Cerebellar cortex (tissue), 1 donor: Measurements from ENCODE around the gene KIAA0753.
A peak's percentile ranks its signal among the peaks of the same experiment; 100 is the strongest.

ENCODE experiments used
- DNase-seq: peaks from one replicate; pipeline ENCODE4 v3.0.0-alpha.2; 2015; ENCODE audit warnings: low spot score

The KIAA0753 gene

DNA sequence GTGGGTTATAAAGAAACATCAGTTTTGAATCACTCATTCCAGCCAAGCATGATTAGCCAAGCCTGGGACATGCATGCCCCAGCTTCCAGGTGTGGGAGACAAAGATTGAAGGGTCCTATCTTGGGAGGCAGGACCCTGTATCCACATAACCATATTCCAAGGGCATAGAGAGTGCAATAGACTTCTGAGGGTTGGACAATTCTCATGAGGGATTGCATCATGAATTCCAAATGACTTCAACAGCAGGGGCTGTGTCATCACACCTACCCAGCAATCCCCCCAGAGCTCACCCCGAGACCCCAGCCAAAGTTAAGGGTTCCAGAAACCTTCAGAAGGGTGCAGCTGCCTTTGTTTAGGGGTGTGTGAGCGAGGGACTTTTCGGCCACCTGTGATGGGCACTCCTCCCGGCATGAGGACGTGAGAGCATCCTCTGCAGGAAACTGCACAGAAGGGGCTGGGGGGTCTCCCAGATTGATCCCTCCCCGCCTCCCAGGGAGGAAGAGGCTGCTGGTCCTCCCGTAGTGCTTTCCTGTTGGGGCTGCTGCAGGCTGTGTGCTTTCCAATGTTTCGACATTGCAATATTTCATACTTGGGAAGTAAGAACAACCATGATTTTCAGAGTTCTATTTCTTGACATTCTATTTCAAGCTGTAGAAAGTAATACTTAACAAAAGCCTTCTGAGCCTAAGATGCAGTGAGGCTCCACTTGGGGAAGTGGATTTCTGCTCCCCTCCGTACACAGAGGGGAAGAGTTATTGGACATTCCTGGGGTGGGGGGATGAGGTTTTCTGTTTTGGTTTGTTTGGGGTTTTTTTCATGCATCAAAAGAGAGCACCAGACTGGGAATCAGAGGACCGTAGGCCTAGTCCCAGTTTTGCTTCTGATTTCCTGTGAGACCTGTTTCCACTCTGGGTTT is 70.9 kb downstream of the KIAA0753 start:
- DNase-seq, result no peak

DNA sequence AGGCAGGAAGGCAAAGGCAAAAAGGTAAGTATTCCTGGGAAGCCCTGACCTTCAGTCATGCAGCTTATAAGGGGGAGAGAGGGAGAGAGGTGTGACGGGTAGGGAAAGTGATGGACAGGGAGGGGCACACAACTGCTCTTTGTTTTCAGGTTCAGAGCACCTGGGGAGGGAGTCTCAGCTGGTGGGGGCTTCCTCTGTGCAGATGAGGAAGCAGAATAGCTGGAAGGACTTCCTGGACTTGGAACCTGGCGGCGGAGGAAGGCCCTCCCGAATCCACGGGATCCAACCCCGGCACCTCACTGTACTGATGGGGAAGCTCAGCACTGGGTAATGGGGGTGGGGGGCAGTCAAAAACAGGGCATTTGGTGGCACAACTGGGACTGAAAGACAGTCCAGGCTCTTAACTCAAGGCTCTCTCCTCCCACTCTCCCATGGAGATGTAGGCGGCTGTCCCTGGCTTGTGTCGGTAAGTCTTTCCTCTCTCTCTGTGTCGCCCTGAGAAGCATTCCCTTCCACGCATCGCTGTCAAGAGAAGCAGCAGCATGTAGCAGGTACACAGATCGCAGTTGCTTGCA is 72.2 kb downstream of the KIAA0753 start:
- no peak for DNase-seq

DNA sequence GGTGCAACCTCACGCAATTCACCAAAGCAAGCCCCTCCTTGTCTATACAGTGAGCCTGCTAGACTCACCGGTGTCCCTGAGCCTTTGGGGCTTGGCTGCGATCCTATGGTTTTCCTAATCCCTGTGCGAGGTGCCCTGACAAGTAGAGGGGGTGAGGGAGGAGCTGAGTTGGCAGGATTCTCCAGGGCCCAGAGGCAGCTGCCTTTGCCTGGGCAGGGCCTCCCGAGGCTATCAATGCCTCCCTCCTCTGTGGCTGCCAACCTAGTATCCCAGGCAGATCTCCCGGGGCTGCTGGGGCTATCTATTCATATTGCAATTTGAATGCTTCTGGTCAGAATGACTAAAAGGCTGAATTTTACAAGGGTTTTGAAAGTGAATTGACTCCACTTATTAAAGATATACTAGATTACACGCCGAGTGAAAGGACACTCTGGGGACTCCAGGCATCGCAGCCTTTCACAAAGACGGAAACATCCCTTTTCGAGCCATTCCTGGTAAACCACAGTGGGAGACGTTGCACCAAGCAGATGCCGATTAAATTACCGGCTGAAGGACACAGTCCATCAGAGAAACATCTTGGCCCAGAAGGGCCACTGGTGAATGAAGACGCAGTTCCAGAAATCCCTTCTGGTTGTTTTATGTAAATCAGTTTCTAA is 72.9 kb downstream of the KIAA0753 start:
- DNase-seq, result no peak

DNA sequence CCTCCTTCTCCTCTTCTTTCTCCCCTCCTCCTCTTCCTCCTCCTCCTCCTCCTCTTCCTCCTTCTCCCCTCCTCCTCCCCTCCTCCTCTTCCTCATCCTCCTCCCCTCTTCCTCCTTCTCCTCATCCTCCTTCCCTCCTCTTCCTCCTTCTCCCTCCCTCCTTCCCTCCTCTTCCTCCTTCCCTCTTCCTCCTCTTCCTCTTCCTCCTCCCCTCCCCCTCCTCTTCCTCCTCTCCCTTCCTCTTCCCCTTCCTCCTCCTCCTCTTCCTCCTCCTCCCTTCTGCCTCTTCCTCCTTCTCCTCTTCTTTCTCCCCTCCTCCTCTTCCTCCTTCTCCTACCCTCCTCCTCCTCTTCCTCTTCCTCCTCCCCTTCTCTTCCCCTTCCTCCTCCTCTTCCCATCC is 79.1 kb downstream of the KIAA0753 start:
- no peak for DNase-seq

DNA sequence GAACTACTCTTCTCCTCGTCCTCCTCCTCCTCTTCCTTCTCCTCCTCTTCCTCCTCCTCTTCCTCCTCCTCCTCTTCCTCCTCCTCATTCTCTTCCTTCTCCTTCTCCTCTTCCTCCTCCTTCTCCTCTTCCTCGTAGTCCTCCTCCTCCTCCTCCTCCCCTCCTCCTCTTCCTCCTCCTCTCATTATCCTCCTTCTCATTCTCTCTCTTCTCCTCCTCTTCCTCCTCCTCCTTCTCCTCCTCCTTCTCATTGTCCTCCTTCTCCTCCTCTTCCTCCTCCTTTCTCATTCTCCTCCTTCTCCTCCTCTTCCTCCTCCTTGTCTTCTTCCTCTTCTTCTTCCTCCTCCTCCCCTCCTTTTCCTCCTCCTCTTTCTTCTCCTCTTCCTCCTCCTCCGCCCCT is 80.0 kb downstream of the KIAA0753 start:
- no peak for DNase-seq

DNA sequence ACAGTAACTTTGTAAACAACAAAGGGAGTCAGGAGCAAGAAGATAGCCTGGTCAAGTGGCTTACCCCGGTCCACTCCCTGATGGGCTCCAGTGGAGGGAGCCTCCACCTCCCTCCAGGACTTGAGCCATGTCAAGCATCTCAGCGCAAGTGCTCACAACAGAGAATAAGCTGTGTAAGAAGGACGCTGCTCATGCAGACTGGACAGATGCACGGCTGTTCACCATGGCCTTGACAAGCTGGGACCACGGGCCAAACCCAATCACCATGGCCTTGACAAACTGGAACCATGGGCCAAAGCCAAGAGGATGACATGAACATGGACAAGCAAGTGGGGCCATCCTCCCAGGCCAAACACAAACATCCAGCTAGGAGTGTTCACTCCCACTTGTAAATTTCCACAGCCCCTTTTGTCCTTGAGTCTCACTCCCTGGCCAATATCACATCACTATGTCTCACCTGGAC is 80.7 kb downstream of the KIAA0753 start:
- no peak for DNase-seq

DNA sequence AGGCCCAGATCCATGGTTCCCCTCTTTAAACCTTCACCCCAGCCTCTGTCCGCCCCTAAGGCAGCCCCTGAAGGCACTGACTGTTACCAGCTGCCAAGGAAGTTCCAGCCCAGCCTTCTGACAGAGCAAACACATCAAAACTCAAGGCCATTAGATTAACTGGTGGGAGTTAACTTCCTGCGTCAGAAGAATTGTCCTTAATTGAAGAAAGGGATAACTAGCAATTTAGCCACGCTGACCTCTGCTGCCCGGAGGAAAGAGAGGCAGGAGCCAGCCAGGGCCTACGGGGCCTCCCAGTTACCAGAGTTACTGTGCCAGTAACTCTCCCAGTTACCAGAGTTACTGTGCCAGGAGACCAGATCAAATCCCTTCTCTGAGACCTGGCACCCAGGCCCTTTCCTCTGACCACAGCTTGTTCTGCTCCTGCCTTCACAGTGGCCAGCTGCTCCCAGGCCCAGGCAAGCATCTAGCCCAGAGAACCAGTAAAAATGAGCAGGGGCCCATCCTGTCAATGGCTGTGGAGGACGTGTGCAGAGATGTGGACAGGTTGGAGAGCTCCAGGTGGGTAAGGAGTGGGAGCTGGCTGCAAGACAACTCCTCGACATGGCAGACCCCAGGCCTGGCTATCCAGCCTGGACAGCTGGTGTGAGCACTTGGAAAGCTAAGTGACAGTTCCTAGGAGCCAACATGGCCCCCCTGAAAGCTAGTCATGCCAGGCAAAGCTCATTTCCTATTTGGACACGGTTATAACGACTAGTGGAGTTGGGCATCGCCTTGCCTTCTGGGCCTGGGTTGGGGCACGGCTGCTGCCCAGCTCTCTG is 81.4 kb downstream of the KIAA0753 start:
- DNase-seq, result peak; percentile 88

DNA sequence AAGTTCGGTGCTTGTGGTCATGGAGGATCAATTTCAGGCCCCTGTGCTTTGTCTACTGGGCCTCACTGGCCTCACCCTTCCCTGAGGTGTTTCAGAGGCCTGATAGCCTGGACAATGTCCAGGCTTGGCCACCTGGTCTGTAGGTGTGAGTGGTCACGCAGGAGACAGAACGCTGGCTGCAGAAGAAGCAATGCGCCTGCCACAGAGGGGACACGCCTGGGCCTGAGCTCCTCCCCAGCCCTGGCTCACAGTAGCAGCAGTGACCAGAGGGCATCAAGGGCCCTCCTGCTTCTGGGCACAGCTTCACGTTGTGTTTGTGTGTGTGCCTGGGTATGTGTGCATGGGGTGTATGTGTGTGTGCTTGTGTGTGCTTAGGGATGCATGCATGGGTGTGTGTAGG is 82.2 kb downstream of the KIAA0753 start:
- no peak for DNase-seq

DNA sequence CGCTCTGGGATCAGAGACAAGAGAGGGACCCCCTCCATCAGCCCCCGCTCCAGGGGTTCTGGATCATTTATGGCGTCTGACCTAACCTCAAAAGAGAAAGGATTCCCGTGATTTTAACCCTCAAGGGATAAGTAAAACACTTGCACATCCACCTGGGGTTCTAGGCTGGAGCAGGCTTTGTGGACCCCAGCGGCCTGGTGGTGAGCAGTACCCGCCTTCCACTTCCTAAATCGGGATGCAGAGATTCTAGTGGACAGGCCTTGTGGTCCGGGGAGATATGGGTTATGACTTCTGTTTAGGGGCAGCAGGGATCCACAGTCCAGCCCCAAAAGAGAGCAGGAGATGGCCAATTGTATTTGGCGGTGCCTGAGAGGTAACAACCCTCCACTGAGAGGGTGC is 83.5 kb downstream of the KIAA0753 start:
- DNase-seq, result no peak

DNA sequence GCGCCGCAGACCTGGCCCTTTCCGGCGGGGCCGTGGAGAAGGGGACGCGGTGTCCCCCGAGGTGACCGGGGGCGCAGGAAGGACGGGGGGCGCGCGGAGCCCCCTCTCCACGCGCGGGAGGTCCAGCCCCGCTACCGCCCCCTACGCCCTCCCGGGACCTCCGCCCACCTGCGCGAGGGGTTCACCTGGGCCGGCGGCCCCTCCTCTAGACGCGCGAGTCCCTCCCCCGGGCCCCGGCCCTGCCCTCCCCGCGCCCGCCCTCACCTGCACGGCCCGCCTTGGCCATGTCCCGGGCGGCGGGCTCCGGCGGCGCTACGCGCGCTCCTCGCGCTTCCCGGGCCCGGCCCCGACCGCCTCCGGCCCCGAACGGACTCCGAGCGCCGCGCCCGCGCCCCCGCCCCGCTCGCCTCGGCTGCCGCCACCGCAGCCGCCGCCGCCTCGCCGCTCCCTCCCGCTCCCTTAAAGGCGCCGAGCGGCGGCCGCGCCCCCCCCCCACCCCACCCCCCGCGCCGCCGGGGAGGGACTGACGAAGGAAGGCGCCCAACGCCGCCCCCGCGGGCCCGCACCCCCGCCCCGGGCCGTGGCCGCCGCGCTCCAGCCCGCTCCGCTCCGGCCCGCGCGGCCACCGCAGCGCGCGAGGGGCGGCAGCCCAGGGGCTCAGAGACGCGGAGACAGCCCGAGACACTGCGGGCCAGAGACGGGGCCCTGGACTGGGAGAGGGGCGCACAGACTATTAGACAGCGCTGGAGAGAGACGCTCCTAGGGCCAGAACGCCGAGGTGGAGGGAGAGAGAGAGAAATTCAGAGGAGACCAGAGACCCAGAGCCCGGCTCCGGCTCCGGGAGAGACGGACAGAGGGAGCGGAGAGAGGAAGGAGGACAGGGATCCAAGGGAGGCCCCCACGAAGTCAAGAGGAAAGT is 84.1 kb downstream of the KIAA0753 start, which contains the start of gene PITPNM3:
TSS of gene PITPNM3 (minus strand) at position 435 of the 919 bp plus-strand sequence. CDS start at position 286, 149 bp downstream.
- DNase-seq, result no peak

DNA sequence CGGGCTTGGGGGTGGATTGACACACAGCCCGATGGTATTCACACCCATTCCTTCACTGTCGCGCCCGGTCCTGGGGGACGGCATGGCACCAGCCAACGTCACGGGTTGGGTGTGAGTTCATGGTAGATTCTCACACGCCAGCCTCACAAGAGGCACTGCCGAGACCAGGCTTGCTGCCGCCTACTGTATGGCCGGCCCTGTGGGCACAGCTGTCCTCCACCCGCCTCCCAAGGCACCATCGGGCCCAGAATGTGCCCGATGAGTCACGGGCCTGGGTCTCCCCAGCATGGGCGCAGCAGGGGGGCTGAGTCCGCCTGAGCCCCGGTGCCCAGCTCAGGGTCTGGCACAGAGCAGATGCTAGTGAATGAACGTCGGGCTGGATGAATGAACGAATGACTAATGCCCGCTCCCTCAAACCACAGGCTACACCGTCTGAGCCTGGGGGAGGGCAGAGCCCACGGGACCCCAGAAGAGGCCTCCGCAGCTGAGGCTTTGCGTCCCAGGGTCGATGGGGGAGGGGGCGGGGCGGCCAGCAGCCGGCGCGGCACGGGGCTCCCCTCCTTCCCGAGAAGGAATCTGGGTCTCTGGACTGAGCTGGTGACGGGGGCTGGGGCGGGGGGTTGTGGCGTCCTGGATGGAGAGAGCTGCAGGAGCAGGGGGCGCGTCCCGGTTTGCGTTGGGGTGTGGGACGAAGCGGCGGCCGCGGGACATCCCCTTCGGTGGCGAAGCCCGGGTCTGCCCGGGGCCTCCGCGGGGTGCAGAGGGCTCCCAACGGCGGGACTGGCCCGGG is 85.0 kb downstream of the KIAA0753 start:
- peak; percentile 71 for DNase-seq

DNA sequence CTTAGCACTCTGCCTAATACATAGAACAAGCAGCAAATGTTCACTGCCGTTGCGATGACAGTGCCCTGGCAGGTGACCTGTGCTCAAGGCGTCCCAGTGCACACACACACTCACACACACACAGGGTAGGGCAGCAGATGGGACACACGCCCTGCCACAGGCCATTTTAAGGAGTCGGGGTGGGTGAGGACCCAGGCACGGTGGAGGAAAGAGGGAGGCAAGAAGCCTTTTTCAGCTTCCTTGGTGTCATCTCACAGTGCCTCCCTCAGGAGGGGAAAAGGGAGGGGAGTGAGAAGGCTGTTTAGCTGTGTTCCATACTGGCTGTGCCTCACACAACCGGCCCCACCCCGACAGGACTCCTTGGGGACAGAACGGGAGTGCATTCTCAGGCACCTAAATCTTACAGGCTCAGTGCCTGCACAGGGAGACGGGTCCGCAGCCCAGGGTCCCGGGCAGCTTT is 85.6 kb downstream of the KIAA0753 start:
- peak; percentile 61 for DNase-seq

DNA sequence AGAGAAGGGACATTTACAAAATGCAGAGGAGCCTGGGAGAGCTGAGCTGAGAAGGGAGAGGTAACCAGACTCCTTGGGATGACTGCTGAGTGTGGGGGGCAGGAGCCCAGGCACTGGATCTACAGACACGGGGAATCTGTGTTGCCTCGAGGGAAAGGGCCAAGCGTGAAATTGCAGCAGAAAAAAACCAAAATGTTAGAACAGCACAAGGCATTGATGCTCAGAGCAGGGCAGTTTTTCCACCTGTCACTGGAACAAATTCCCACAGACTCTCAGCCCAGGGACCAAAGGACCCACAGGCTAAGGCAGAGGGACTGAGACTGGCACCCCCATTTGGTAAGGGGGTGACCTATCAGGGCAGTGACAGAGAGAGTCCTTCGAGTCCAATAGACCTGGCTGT is 86.2 kb downstream of the KIAA0753 start:
- DNase-seq, result no peak

DNA sequence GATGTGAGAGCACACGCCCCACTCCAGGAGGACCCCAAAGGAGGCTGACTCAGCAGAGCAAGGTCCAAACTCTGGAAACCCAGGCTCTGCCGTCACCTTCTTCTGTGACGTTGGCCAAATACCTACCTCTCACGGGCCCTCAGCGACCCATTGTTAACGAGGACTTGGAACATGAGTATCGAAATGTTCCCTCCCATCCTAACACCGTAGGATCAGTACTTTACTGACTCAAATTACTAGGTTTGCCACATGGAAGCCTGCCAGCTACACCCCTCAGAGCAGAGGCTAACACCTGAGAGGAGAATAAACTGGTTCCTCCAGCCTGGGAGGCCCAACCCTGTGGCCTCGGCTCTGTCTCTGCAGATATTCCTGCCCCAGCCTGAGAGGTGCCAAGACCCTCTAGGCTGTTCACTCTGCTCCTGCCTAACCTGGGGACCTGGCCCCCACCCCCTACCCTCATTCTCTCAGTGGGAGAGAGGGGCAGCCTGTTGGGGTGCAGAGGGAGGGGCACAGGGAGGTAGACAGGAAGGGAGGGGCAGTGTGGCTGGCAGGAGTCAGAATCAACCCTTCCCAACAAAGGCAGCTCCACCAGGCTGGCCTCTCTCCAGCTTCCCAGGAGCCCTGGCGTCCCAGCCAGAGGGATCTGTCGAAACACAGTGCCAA is 88.5 kb downstream of the KIAA0753 start:
- peak; percentile 77 for DNase-seq

DNA sequence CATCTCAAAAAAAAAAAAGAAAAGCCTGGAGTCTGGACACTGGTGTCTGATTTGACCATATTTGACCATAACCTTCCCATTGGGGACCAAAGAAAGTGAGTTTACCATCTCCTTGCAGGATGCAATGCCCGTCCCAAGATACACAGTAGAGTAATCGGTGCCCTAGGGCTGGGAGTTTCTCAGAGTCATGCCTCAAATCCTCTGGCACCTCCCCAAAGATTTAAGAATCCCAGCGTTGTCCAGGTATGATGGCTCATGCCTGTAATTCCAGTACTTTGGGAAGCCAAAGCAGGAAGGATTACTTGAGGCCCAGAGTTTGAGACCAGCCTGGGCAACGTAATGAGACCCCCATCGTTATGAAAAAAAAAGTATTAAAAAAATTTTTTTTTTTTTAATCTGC is 89.2 kb downstream of the KIAA0753 start:
- DNase-seq, result no peak

DNA sequence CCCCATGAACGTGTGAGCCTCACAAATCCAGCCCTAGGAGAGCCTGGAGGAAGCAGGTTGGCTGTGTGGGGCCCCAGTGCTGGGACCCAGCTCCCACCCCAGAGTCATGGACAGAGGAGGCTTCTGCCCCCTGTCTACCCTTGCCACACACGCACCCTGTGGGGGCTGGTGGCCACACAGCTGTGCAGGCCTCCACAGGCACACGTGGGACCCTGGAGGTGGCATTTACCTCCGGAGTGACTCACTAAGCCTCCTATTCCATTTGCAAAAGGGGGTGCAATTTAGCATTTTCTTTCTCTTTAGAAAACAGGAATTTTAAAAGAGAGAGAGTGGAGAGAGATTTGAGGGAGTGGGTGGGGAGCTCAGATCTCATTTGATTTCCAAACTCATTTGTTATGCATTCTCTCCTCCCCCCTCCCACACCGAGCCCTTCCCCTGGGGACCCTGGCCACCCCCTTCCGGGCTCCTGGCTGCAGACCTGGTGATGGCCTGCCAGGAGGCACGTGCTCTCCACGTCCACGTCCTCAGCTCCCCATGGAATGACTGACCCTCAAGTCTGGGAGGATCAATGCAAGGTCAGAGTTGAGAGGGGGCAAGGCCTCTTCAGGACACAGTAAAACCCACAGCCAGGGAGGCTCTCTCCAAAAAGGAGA is 91.0 kb downstream of the KIAA0753 start:
- no peak for DNase-seq

DNA sequence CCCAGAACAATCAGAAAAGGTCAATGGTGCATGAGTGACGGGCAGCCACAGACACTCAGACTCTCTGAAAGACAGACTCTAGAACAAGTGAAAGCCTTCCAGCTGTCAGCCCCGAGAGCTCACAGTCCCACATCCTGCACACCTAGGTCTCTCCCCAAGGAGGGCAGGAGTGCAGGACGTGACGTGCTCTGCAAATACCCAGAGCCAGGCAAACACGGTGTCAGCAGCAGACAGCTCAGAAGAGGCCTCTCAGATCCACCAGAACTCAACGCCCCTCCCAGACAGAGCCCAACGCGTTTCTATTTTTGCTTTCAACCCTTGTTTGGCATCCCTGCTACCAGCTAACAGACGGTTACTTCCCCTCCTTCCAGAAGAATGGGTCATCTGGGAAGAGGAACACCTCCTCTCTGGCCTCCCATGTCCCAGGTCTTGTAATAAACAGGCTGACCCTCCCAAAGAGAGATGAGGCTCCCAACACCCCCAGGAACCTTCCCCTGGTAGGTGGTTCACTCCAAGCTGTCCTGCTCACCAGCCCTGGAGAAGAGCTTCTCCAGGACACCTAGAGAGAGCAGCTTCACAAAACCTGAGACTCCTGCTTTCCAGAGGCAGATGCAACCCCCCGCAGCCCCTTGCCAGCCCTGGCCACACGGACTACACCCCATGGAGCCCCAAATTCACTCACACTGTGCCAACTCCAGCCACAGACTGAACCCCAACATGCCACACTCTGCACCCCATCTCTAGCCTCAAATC is 91.8 kb downstream of the KIAA0753 start:
- DNase-seq, result peak; percentile 92

DNA sequence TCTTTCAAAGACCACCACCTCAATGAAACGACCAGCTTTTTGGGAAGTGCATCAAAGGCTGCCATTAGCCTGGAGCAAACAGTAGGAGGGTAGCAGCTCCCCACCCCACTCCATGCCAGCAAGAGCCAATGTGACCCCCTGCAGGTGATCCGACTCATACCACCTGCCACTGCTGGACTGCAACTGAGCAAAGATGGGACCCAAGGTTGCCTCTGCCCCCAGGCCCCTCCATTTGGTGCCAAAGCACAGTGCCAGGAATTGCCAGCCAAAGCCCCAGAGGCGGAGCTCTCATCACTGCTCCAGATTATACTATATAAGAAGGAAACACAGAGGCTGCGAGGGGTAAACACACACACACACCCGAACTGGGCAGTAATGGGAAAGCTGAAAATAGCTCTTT is 92.5 kb downstream of the KIAA0753 start:
- DNase-seq, result no peak
